ENCODE results near the gene HIP1R.
"Not testable (repeated sequence)": the region's sequence is repeated elsewhere in the genome, so short reads cannot be mapped to it uniquely, and the experiment has no call there.

The HIP1R gene

GRCh38 chr12:122875590-122876220 is 40.4 kb downstream of the HIP1R start:
- Histone ChIP-seq H3F3A (ENCODE audit: insufficient read depth, low read length) (peaks cover 78% of the 10 kb centered on the region), H2AFZ (ENCODE audit: low read length) (no peak overlapping the region), H3K4me1 (ENCODE audit: low read length) (peaks cover 76% of the 10 kb centered on the region), H3K9me3 (replicated peaks; ENCODE audit: insufficient read depth, low read length) (no peaks in the 10 kb centered on the region), H3K4me2 (ENCODE audit: low read depth, low read length) (peak overlapping the region; percentile 50; the same call in 1 of the 2 replicates), H3K9me2 (replicated peaks; ENCODE audit: insufficient read depth, low read length) (no peaks in the 10 kb centered on the region), H3K9ac (ENCODE audit: low read length) (peak overlapping the region; percentile 70), H3K27me3 (replicated peaks; ENCODE audit: insufficient read depth, low read length) (no peaks in the 10 kb centered on the region), H3K79me2 (ENCODE audit: low read length) (peaks cover 89% of the 10 kb centered on the region), H4K20me1 (ENCODE audit: insufficient read depth, low read length) (no peaks in the 10 kb centered on the region), H3K27ac (ENCODE audit: low read length) (peak overlapping the region; percentile 97), H3K36me3 (replicated peaks; ENCODE audit: insufficient read depth, low read length) (no peaks in the 10 kb centered on the region; the same call in 1 of the 2 replicates), H3K4me3 (ENCODE audit: low read length) (no peak overlapping the region)
- peak; percentile 82 for DNase-seq
- TF ChIP-seq EZH2 (optimal IDR thresholded peaks at IDR 0.05; ENCODE audit: low read depth, low read length) (no peak), CTCF (IDR thresholded peaks at IDR 0.05; ENCODE audit: low read length) (no peak), EZH2phosphoT487 (IDR thresholded peaks at IDR 0.05; ENCODE audit: low read length) (no peak)

- Histone ChIP-seq H3K4me2 (ENCODE audit: low read depth, low read length) (peak overlapping the region; percentile 50; the same call in 1 of the 2 replicates), H3K27ac (ENCODE audit: low read length) (peak overlapping the region; percentile 97; the same call in 1 of the 2 replicates), H3K9ac (ENCODE audit: low read length) (peak overlapping the region; percentile 46), H3K4me1 (ENCODE audit: low read length) (peaks cover 76% of the 10 kb centered on the region), H3F3A (ENCODE audit: insufficient read depth, low read length) (peaks cover 76% of the 10 kb centered on the region), H3K79me2 (ENCODE audit: low read length) (peaks cover 89% of the 10 kb centered on the region)
- not testable (repeated sequence) for H3K9me2 ChIP-seq (replicated peaks; ENCODE audit: insufficient read depth, low read length); H3K4me3 ChIP-seq (ENCODE audit: low read length); H2AFZ ChIP-seq (ENCODE audit: low read length); H3K9me3 ChIP-seq (replicated peaks; ENCODE audit: insufficient read depth, low read length); DNase-seq; H3K36me3 ChIP-seq (replicated peaks; ENCODE audit: insufficient read depth, low read length); H3K27me3 ChIP-seq (replicated peaks; ENCODE audit: insufficient read depth, low read length); H4K20me1 ChIP-seq (ENCODE audit: insufficient read depth, low read length)
These were observed 41.0 kb downstream of the HIP1R start for GRCh38 chr12:122876281-122876680.

GRCh38 chr12:122876731-122877130 is 41.5 kb downstream of the HIP1R start:
- H2AFZ ChIP-seq (ENCODE audit: low read length): no peak overlapping the region
- peaks cover 77% of the 10 kb centered on the region for H3K4me1 ChIP-seq (ENCODE audit: low read length)
- H3K4me3 ChIP-seq (ENCODE audit: low read length): no peak overlapping the region
- H4K20me1 ChIP-seq (ENCODE audit: insufficient read depth, low read length): no peaks in the 10 kb centered on the region
- no peak for DNase-seq
- H3K4me2 ChIP-seq (ENCODE audit: low read depth, low read length): peak overlapping the region; percentile 50; the same call in 1 of the 2 replicates
- H3K27me3 ChIP-seq (replicated peaks; ENCODE audit: insufficient read depth, low read length): no peaks in the 10 kb centered on the region
- H3K9ac ChIP-seq (ENCODE audit: low read length): peak overlapping the region; percentile 46; the same call in 1 of the 2 replicates
- H3K36me3 ChIP-seq (replicated peaks; ENCODE audit: insufficient read depth, low read length): no peaks in the 10 kb centered on the region; the same call in 1 of the 2 replicates
- peaks cover 75% of the 10 kb centered on the region for H3F3A ChIP-seq (ENCODE audit: insufficient read depth, low read length)
- H3K9me3 ChIP-seq (replicated peaks; ENCODE audit: insufficient read depth, low read length): no peaks in the 10 kb centered on the region
- H3K27ac ChIP-seq (ENCODE audit: low read length): peak overlapping the region; percentile 97; the same call in 1 of the 2 replicates
- TF ChIP-seq EZH2phosphoT487 (IDR thresholded peaks at IDR 0.05; ENCODE audit: low read length): no peak
- TF ChIP-seq EZH2 (optimal IDR thresholded peaks at IDR 0.05; ENCODE audit: low read depth, low read length): no peak
- no peak for TF ChIP-seq CTCF (IDR thresholded peaks at IDR 0.05; ENCODE audit: low read length)
- peaks cover 89% of the 10 kb centered on the region for H3K79me2 ChIP-seq (ENCODE audit: low read length)
- H3K9me2 ChIP-seq (replicated peaks; ENCODE audit: insufficient read depth, low read length): no peaks in the 10 kb centered on the region
